ENCODE measurements around the gene ABHD17C.

The ABHD17C gene

DNA sequence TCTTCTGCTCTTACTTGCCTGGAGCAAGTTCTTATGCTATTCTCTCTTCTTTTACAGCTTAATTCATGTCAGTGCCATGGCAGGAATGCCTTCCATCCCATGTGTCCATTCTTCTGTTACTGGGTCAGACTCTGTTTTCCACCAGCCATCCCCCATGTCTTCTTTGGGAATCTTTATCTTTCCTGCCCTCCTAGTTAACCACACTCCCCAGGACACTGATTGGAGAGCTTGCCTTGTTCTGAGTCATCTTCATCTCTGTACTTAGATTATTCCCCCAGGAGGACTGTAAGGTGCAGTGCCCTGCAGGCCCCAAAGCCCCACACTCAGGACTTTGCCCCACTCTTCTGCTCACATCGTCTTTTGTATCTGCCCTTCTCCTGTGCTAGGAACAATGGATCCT is 3.6 kb downstream of the ABHD17C start:
- peaks cover 5% of the 10 kb centered on the region for H3K27me3 Mint-ChIP-seq (ENCODE audit: low read depth)
- peak overlapping the region in 1 of 3 experiments; percentile 10 for H3K27ac Mint-ChIP-seq
- no peaks in the 10 kb centered on the region for H3K9me3 Mint-ChIP-seq
- peaks cover 47% of the 10 kb centered on the region for H3K4me1 Mint-ChIP-seq
- peak overlapping the region; percentile 50 to 68 (median 65) for H3K4me3 Mint-ChIP-seq
- H3K36me3 Mint-ChIP-seq (ENCODE audit: low read depth), result peaks cover 7% of the 10 kb centered on the region
- TF ChIP-seq CTCF (IDR thresholded peaks at IDR 0.05; ENCODE audit: unreplicated experiment in 3 of 3), result no peak

DNA sequence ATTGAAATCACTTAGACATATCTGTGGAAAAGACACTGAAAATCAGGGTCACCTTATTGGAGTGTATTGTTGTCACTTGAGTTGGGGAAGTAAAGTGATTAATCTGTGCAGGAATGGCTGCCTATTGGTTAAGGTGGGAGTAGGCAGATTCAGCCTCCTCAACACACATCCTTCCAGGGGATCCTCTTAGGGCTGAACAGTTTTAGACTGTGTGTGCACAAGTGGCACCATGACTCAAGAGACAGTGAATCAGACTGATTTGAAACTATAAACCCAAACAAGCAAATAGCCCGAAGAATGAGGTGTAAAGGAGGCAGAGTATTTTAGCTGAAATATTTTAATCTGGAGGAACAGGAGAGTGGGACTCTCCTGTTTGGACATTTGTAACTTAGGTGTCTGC is 4.9 kb downstream of the ABHD17C start:
- Mint-ChIP-seq H3K4me3 (no peak overlapping the region), H3K36me3 (ENCODE audit: low read depth) (peaks cover 7% of the 10 kb centered on the region), H3K9me3 (no peaks in the 10 kb centered on the region), H3K27me3 (ENCODE audit: low read depth) (peaks cover 5% of the 10 kb centered on the region), H3K27ac (no peak overlapping the region), H3K4me1 (peaks cover 38% of the 10 kb centered on the region)
- TF ChIP-seq CTCF (IDR thresholded peaks at IDR 0.05; ENCODE audit: unreplicated experiment in 3 of 3), result no peak

GRCh38 chr15:80701676-80702311 is 6.7 kb downstream of the ABHD17C start:
- H3K27ac Mint-ChIP-seq, result peak overlapping the region in 1 of 3 experiments; percentile 75
- no peak for TF ChIP-seq CTCF (IDR thresholded peaks at IDR 0.05; ENCODE audit: unreplicated experiment in 3 of 3)
- H3K9me3 Mint-ChIP-seq, result no peaks in the 10 kb centered on the region
- H3K4me3 Mint-ChIP-seq, result no peak overlapping the region
- H3K4me1 Mint-ChIP-seq, result peaks cover 42% of the 10 kb centered on the region
- H3K36me3 Mint-ChIP-seq (ENCODE audit: low read depth), result peaks cover 7% of the 10 kb centered on the region
- no peaks in the 10 kb centered on the region for H3K27me3 Mint-ChIP-seq (ENCODE audit: low read depth)

DNA sequence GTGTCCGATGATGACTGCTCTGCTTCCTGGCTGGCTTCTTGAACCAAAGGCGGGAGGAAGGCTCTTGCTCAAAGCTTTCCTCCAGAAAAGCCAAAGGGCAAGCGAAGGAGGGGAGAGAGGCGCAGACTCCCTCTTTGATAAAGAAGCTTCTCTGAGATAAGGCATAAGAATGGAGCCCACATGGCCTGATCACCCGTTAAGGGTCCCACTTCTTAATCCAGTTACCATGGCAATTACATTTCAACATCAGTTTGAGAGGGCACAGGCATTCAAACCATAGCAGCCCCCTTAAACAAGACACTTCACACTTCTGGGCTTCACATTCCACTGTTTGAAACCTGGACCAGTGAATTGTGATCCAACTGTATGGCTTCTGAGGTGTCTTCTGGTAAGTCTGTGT is 8.0 kb downstream of the ABHD17C start:
- no peak for TF ChIP-seq CTCF (IDR thresholded peaks at IDR 0.05; ENCODE audit: unreplicated experiment in 3 of 3)
- no peaks in the 10 kb centered on the region for H3K27me3 Mint-ChIP-seq (ENCODE audit: low read depth)

DNA sequence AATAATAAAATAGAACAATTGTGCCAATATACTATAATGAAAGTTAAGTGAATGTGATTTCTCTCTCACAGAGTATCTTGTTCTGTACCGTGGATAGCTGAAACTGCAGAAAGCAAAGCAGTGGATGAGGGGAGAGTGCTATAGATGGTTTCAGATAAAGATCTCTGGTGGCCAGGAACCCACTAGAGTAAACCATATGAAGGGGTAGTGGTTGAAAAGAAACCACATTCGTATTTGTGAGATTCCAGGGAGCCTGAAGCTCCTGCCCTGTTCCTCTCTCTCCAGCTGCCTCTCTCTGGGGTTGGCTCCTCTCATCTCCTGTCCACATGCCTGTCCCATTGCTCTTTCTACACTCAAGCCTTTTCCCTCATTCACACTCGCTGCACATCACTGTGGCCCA is 8.9 kb downstream of the ABHD17C start:
- no peak for TF ChIP-seq CTCF (IDR thresholded peaks at IDR 0.05; ENCODE audit: unreplicated experiment in 3 of 3)
- H3K4me1 Mint-ChIP-seq, result peaks cover 26% of the 10 kb centered on the region
- H3K27me3 Mint-ChIP-seq (ENCODE audit: low read depth), result no peaks in the 10 kb centered on the region
- no peaks in the 10 kb centered on the region for H3K9me3 Mint-ChIP-seq
- H3K4me3 Mint-ChIP-seq, result no peak overlapping the region
- H3K27ac Mint-ChIP-seq, result peak overlapping the region in 1 of 3 experiments; percentile 90
- H3K36me3 Mint-ChIP-seq (ENCODE audit: low read depth), result peaks cover 1% of the 10 kb centered on the region

More for the DNA sequence above, 8.0 kb downstream of the ABHD17C start:
- Mint-ChIP-seq H3K27ac (peak overlapping the region in 1 of 3 experiments; percentile 56), H3K4me3 (no peak overlapping the region), H3K9me3 (no peaks in the 10 kb centered on the region), H3K36me3 (ENCODE audit: low read depth) (peaks cover 7% of the 10 kb centered on the region), H3K4me1 (peaks cover 32% of the 10 kb centered on the region)

DNA sequence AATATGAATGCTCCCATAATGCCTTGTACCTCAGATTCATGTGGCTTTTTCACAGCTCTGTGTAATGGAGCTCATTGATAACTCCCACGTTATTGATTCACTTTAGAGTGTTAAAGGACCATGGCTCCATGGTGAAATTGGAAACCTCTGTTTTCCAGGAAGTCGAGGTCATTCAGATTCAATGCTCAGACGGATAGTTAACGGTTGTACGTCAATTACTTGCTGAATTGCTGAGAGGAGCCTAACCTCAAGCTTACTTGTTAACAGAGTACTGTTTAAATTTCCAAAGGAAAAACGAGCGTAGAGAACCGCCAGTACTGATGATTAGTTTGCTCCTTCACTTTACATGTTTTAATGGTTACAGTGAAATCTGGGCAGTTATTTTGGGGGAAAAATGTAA is 11.1 kb downstream of the ABHD17C start:
- TF ChIP-seq CTCF (IDR thresholded peaks at IDR 0.05; ENCODE audit: unreplicated experiment in 3 of 3), result no peak
- Mint-ChIP-seq H3K4me3 (no peak overlapping the region), H3K4me1 (peaks cover 26% of the 10 kb centered on the region), H3K36me3 (ENCODE audit: low read depth) (no peaks in the 10 kb centered on the region), H3K27ac (peak overlapping the region in 2 of 3 experiments; percentile 56 to 90), H3K27me3 (ENCODE audit: low read depth) (no peaks in the 10 kb centered on the region), H3K9me3 (no peaks in the 10 kb centered on the region)

Data from nephron (organoid).